Left lung (tissue), 10 donors: ENCODE measurements around the gene C19orf44. TPM values are rescaled to one million over a fixed set of nuclear protein-coding genes. Genes with fewer than 3 reads are reported as not detected.
"Not testable (repeated sequence)": the region's sequence is repeated elsewhere in the genome, so short reads cannot be mapped to it uniquely, and the experiment has no call there.

Source experiments
- ATAC-seq: fragments of 200-7000 bp; cut with Tn5 transposase; one replicate; pipeline ENCODE4 v1.9.1; 2020; ENCODE audit warnings: moderate library complexity
- DNase-seq, 4 donors: peaks; one replicate each; pipeline ENCODE4 v3.0.0-alpha.2; 2013 to 2020
- H3K27ac ChIP-seq, 2 donors: fragments of 200-600 bp; sonication (generic) in 1 of 2; one replicate each; pipeline versions ENCODE4 v1.5.0 to v1.8.0; 2020 to 2021
- H3K27me3 ChIP-seq, 2 donors: fragments of 200-600 bp; sonication (generic) in 1 of 2; one replicate each; pipeline versions ENCODE4 v1.5.0 to v1.8.0; 2020 to 2021
- H3K36me3 ChIP-seq, 2 donors: fragments of 200-600 bp; sonication (generic) in 1 of 2; one replicate each; pipeline versions ENCODE4 v1.5.0 to v1.8.0; 2020 to 2021
- H3K4me1 ChIP-seq, 2 donors: fragments of 200-600 bp; one replicate each; pipeline ENCODE4 v1.8.0; 2021
- H3K4me3 ChIP-seq, 2 donors: fragments of 200-600 bp; sonication (generic) in 1 of 2; one replicate each; pipeline versions ENCODE4 v1.5.0 to v1.8.0; 2020 to 2021; ENCODE audit warnings: mild to moderate bottlenecking in 1 of 2
- H3K9me3 ChIP-seq, 2 donors: fragments of 200-600 bp; sonication (generic) in 1 of 2; one replicate each; pipeline versions ENCODE4 v1.5.0 to v1.8.0; 2020 to 2021
- CTCF ChIP-seq, 2 donors: fragments of 200-600 bp; sonication (generic) in 1 of 2; IDR thresholded peaks; one replicate each; pipeline versions ENCODE4 v1.5.0 to v1.8.0; 2021; ENCODE audit warnings: antibody characterized with exemption in 2 of 2
- intact Hi-C, 2 donors: fragments of 100-400 bp; cut with DNase I; formaldehyde crosslinking; loops; one replicate each; pipeline versions ENCODE4 v1.11.2 to v1.14.2; 2022
- polyA plus RNA-seq, 6 donors: library from polyadenylated mRNA; unstranded; fragments of 120-200 nt; gene quantifications; one replicate each; pipeline ENCODE4 v1.2.1, GENCODE V29; 2013; ENCODE audit not compliant: insufficient read length in 6 of 6
- total RNA-seq, 2 donors: library from RNA; stranded (reverse); fragmentation: NEBNext Ultra II Directional; extraction: Animal tissue kit (Norgen Biotek cat#: 25700); gene quantifications; one replicate each; pipeline ENCODE4 v1.2.1, GENCODE V29; 2021
- donor health status: DM: no; HTN: yes; CAD: no.
- donor health status: DM: no; HTN: no; CAD: no.

Gene C19orf44
- total and polyA plus RNA-seq, 8 donors, result 4.9 to 18.7 (median 15.0) TPM

DNA sequence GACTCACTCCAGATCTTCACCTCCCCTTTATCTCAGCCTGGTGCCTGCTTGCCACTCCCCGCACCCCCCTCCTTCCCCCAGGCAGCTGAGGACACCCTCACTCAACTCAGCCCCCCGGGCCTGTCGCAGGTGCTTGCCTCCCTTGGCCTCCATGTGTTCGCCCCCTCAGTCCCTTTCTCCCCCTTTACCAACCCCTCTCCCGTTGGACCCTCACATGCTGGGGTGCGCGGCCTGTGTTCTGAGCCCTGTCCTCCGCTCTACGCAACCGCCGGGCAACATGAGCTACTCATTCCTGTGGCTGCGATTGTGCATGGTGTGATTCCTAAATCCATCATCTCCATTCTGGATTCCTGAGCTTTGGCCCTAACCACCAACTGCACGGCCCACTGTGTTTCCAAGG, 40.9 kb downstream of the C19orf44 start:
- intact Hi-C loops, result no loop called here
- ATAC-seq (no peak), DNase-seq (peak in 1 of 4 donors; percentile 66)
- Histone ChIP-seq H3K36me3 (peaks cover 0 to 82% of the 10 kb centered on the region in 2 donors), H3K9me3 (no peaks in the 10 kb centered on the region), H3K27me3 (no peaks in the 10 kb centered on the region), H3K4me3 (no peak overlapping the region), H3K4me1 (peaks cover 9 to 28% of the 10 kb centered on the region in 2 donors), H3K27ac (no peak overlapping the region)
- TF ChIP-seq CTCF (IDR thresholded peaks at IDR 0.05), result no peak

- no peak for ATAC-seq
- DNase-seq, result peak in 1 of 4 donors; percentile 1
- H3K4me3 ChIP-seq, result peak overlapping the region; percentile 93 to 97
- H3K27ac ChIP-seq, result no peak overlapping the region
- H3K36me3 ChIP-seq, result peaks cover 0 to 44% of the 10 kb centered on the region in 2 donors
- H3K4me1 ChIP-seq, result peaks cover 13 to 49% of the 10 kb centered on the region in 2 donors
- H3K27me3 ChIP-seq, result no peaks in the 10 kb centered on the region
- TF ChIP-seq CTCF (IDR thresholded peaks at IDR 0.05), result no peak
- intact Hi-C loops, result no loop called here
- H3K9me3 ChIP-seq, result no peaks in the 10 kb centered on the region
These were observed 44.8 kb downstream of the C19orf44 start for GRCh38 chr19:16540948-16541347.

GRCh38 chr19:16541526-16542044, 45.4 kb downstream of the C19orf44 start:
- intact Hi-C loops, result no loop called here
- Histone ChIP-seq H3K27ac (peak overlapping the region; percentile 73 to 92), H3K9me3 (no peaks in the 10 kb centered on the region), H3K36me3 (peaks cover 0 to 38% of the 10 kb centered on the region in 2 donors), H3K4me1 (peaks cover 13 to 49% of the 10 kb centered on the region in 2 donors), H3K4me3 (peak overlapping the region; percentile 93 to 97), H3K27me3 (no peaks in the 10 kb centered on the region)
- ATAC-seq (no peak), DNase-seq (peak in 1 of 4 donors; percentile 24)
- TF ChIP-seq CTCF (IDR thresholded peaks at IDR 0.05), result no peak

DNA sequence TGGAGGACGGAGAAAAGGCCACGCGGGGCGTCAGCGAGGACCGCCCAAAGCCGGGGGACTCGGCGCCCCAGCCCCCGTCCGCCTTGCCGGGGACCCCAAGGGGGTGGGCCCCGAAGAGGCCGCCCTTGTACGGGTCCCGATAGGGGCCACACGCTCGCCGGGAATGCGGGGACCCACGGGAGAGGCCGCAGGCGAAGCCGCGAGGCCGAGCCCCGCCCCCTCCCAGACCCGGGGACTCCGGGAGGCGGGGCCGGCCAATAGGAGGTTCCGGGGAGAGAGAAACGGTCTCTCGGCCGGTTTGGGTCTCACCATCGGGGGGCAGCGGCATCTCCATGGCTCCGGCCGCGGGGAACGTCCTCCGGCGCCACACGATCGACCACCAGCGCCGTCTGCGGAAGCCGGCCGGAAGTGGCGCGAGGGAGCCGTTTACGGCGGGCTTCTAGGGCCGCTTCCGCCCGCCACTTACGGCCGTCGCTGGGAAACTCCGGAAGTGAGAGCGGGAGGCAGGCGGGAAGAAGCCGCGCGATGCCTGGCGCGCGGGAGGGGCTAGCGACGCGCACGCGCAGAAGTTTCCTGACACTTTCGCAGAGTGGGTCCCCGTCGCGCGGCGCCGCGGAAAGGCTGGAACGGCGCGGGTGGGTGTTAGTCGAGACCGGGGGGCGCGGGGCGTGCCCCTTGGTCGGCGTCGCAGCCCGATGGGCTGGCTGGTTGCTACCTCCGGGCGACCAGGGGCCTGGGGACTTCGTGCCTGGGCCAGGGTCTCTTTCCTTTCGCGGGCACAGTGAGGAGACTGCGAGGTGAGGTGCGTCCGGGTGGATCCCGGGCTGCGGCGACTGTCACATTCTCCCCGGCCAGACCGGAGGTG, 46.1 kb downstream of the C19orf44 start, which contains the start of gene CHERP:
Gene CHERP (minus strand): TSS at position 393 of the 865 bp plus-strand sequence. CDS start 59 bp downstream, at position 334.
- Histone ChIP-seq H3K27me3 (no peaks in the 10 kb centered on the region), H3K27ac (peak within 1 kb of the TSS; percentile 73 to 92), H3K4me3 (peak within 1 kb of the TSS; percentile 93 to 97), H3K4me1 (peaks cover 13 to 53% of the 10 kb centered on the region in 2 donors), H3K36me3 (peaks cover 0 to 31% of the 10 kb centered on the region in 2 donors), H3K9me3 (no peaks in the 10 kb centered on the region)
- peak in 1 of 2 donors; percentile 7 for TF ChIP-seq CTCF (IDR thresholded peaks at IDR 0.05)
- DNase-seq (peak; percentile 94 to 98 (median 96)), ATAC-seq (peak; percentile 98)
- intact Hi-C loops, result no loop called here

GRCh38 chr19:16542910-16543472, 46.8 kb downstream of the C19orf44 start:
- Histone ChIP-seq H3K27me3 (no peaks in the 10 kb centered on the region), H3K9me3 (no peaks in the 10 kb centered on the region), H3K27ac (peak overlapping the region; percentile 73 to 92), H3K4me1 (peaks cover 13 to 55% of the 10 kb centered on the region in 2 donors), H3K4me3 (peak overlapping the region; percentile 93 to 97), H3K36me3 (peaks cover 0 to 24% of the 10 kb centered on the region in 2 donors)
- ATAC-seq (no peak), DNase-seq (no peak)
- no peak for TF ChIP-seq CTCF (IDR thresholded peaks at IDR 0.05)
- intact Hi-C loops, result no loop called here

DNA sequence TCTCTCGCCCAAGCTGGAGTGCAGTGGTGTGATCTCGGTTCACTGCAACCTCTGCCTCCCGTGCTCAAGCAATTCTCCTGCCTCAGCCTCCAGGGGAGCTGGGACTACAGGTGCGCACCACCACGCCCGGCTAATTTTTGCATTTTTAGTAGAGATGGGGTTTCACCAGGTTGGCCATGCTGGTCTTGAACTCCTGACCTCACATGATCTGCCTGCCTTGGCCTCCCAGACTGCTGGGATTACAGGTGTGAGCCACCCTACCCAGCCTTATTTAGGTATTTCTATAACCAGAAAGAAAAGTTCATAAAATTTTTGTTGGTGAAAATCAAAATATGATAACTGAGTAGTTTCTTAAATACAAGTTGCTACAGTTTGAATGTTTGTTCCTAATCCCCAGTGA, 47.5 kb downstream of the C19orf44 start:
- H3K36me3 ChIP-seq, result peaks cover 0 to 16% of the 10 kb centered on the region in 2 donors
- H3K9me3 ChIP-seq, H3K27ac ChIP-seq, H3K27me3 ChIP-seq, ATAC-seq, intact Hi-C loops, DNase-seq: not testable (repeated sequence)
- H3K4me1 ChIP-seq, result peaks cover 13 to 57% of the 10 kb centered on the region in 2 donors
- peak overlapping the region in 1 of 2 donors; percentile 93 for H3K4me3 ChIP-seq
